HG02610 (cell line): ENCODE results near the gene ABL1.
"Not testable (repeated sequence)": the region's sequence is repeated elsewhere in the genome, so short reads cannot be mapped to it uniquely, and the experiment has no call there.

Experiments
- ATAC-seq: cut with Tn5 transposase; IDR thresholded peaks from one replicate; pipeline ENCODE4 v1.9.1; 2021; ENCODE audit warnings: mild to moderate bottlenecking, moderate library complexity; ENCODE audit not compliant: unreplicated experiment

The ABL1 gene

DNA sequence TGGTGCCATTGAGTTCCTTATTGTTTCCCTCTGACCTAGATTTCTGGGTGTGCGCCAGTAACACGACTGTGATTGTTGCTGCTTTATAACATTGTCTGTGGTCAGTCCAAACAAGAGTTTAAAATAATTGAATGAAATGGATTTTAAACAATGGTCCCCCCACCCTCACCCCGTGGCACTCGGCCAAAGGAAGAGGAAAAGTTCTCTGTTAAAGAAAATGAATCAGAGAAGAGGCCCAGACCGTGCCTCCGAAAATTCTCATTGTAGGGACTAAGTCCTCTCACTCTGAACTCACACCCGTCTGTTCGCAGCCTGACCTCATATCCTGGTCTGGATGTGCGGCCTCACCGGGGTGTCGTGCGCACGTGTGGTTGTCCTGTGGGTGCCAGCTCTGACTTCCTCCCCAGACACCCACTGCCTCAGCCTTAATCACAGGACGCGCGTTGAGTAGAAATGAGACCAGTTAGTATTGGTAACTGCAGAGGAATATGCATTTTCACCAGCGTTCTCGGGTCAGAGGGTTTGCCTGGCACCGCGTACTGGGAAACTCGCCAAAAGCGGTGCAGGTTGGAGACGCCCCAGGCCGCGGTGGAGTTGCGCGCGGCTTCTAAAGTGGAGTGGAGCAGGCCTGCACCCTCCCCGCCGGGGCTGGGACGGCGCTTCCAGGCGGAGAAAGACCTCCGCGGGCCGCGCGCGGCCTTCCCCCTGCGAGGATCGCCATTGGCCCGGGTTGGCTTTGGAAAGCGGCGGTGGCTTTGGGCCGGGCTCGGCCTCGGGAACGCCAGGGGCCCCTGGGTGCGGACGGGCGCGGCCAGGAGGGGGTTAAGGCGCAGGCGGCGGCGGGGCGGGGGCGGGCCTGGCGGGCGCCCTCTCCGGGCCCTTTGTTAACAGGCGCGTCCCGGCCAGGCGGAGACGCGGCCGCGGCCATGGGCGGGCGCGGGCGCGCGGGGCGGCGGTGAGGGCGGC lies at the start of gene ABL1:
TSS of gene ABL1 (plus strand) at position 884 of the 966 bp plus-strand sequence. CDS start 193 bp downstream, outside the sequence.
- peak; percentile 62 for ATAC-seq

GRCh38 chr9:130785940-130786508 lies 49.0 kb upstream of the ABL1 start:
- no peak for ATAC-seq

- no peak for ATAC-seq
Measured at GRCh38 chr9:130786526-130786925, 48.5 kb upstream of the ABL1 start.

- ATAC-seq = no peak
Measured at GRCh38 chr9:130789747-130790672, 45.0 kb upstream of the ABL1 start.

DNA sequence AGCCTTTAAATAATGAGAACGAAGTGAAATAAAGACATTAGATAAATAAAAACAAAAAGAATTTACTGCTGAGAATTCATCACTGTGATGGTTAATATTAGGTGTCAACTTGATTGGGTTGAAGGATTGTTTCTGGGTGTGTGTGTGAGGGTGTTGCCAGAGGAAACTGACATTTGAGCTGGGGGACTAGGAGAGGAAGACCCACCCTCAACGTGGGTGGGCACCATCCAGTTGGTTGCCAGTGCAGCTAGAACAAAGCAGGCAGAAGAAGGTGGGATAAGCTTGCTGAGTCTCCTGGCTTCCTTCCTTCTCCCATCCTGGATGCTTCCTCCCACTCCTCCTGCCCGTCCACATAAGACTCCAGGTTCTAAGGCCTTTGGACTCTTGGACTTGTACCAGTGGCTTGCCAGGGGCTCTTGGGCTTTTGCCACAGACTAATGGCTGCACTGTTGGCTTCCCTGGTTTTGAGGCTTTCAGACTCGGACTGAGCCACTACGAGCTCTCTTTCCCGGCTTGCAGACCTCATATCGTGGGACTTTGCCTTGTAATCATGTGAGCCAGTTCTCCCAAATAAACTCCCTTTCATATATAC lies 43.7 kb upstream of the ABL1 start:
- no peak for ATAC-seq

DNA sequence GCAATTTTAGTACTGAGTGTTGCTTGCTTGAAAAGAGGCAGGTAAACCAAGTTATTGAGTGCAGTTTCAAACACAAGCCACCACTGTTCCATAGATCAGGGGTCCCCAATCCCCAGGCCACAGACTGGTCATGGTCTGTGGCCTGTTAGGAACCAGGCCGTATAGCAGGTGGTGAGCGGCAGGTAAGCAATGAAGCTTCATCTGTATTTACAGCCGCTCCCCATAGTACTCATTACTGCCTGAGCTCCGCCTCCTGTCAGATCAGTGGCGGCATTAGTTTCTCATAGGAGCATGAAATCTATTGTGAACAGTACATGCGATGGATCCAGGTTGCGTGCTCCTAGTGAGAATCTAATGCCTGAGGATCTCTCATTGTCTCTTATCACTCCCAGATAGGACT lies 41.5 kb upstream of the ABL1 start:
- ATAC-seq = no peak

- not testable (repeated sequence) for ATAC-seq
Measured at GRCh38 chr9:130794021-130794420, 41.0 kb upstream of the ABL1 start.

DNA sequence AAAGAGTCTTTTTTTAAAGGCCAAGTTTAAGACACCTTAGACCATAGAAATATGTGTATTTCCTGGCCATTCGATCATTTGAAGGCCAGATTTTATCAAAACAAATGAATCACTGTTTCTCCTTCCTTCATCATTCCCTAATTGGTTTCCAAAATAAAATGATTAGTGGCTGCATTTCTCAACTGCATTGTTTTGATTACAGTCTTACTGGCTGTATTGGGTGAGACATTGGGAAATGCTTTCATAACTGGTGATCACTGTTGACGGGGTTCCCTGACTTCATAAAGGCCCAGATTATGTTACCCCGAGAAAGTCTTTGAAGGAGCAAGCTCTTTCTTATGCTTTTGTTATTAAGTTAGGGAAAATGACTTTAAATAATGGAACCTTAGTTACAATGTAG lies 40.6 kb upstream of the ABL1 start:
- not testable (repeated sequence) for ATAC-seq

- ATAC-seq = no peak
Measured at GRCh38 chr9:130794923-130795495, 40.0 kb upstream of the ABL1 start.

- not testable (repeated sequence) for ATAC-seq
Measured at GRCh38 chr9:130803116-130803515, 31.9 kb upstream of the ABL1 start.

DNA sequence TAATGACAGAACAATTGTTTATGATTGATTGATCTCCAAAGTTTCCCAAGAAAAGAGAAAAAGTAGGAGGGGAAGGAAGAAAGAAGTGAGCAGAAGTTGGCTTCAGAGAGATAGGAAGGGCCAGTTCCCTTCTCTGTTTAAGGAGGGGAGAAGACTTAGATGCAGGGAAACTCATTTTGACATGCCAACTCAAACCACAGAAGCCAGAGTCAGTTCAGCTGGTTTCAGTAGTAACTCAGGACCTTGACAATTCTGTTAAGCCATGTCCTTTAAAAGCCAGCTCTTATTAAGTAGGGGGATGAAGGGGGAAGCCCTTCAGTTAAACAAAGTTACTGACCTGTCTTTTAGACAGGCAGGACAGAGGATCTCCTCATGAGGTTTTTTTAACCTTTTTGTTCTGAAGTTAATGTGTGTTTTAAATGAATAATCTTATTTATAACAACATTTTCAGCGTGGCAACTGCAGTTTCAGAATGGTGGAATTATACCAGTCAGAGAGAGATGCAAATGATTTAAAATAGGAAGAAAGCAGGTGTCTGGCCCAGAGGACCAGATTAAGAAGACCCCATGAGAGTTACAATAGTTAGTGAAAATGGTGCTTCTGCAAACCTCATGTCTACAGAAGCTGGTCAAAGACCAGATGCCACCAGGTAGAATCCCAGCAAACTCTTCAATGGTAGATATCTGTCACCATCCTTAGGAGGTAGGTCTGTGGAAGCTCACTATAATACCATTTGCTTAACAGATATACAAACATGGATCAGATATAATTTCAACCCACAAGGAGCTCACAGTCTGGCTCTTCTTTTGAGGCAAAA lies 29.3 kb upstream of the ABL1 start:
- ATAC-seq = peak; percentile 69

- no peak for ATAC-seq
Measured at GRCh38 chr9:130806327-130806716, 28.7 kb upstream of the ABL1 start.

- no peak for ATAC-seq
Measured at GRCh38 chr9:130810609-130811136, 24.4 kb upstream of the ABL1 start.

- no peak for ATAC-seq
Measured at GRCh38 chr9:130815242-130815808, 19.7 kb upstream of the ABL1 start.

DNA sequence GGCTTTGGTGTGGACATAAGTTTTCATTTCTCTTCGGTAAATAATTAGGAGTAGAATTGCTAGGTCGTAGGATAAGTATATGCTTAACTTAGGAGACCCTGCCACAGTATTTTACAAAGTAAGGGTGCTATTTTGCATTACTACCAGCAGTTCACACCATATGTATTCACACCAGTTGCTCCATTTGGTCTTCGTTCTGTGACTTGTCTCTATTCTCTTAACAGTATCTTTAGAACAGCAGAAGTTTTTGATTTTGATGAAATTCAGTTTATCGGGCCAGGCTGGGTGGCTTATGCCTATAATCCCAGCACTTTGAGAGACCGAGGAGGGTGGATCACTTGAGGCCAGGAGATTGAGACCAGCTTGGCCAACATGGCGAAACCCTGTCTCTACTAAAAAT lies 17.1 kb upstream of the ABL1 start:
- ATAC-seq = no peak

DNA sequence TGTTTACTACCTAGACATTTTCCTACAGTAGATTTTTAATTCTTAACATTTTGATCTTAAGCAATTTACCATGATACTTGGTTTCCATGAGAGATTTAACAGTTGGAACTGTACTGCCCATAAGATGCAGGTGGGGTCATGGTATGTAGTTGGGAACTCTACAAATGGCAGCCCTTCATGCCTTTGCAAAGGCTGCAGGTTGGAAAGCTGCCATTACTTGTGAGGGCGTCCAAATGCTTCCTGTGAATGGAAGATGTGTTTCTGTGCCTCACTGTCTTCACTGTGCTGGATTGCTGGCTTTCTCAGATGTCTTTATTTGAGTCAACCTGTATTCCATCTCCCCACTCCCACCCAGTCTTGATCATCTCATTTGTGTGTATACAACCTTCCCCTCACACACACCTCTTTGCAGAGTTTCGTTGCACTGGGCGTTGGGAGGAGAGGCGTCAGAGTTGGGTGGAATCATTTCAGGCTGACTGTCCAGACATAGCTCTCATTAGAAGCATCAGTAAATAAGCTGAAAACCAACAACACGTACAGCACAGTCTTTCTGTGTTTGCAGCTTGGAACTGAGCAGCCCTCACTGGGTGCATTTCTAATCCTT lies 14.8 kb upstream of the ABL1 start:
- ATAC-seq = no peak

- ATAC-seq = no peak
Measured at GRCh38 chr9:130823435-130823834, 11.6 kb upstream of the ABL1 start.

- ATAC-seq = no peak
Measured at GRCh38 chr9:130824079-130824478, 11.0 kb upstream of the ABL1 start.
